Measurements from ENCODE around the gene CAMK1D. TPM values are rescaled to one million over a fixed set of nuclear protein-coding genes. Genes with fewer than 3 reads are reported as not detected.

Gene CAMK1D
- polyA plus RNA-seq, 1 of the 3 experiments (the other 2 are of a cell fraction), result 4.1 TPM

DNA sequence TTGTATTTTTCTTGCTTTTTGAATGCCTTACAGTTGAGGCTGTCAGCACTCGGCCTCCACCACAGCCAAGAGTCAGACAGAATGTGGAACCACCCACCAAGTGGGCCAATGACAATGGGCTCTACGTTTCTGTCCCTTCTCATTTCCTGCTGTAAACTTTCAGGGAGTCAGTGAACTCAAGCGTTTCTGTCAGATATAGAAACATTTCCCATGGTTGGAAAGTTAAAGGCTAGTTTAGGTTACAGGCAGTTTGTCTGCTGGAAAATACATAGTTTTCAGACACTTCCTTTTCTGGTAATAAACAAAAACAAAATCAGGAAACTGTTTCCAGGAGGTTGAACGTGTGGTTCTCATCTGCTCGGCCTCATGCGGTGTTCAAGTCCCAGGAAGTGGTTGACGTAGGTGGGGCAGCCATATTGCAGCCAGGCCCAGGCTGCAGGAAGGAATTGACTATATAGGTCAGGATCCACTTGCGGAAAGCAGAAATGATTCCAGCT, 245.1 kb downstream of the CAMK1D start:
- 91% methylated on average over 8 of the region's 8 CpGs for WGBS (ENCODE audit: low lambda C conversion rate)
- H3K9me2 ChIP-seq, result no peaks in the 10 kb centered on the region
- H4K20me1 ChIP-seq (ENCODE audit: insufficient read depth), result no peaks in the 10 kb centered on the region
- H3K9me3 ChIP-seq, result no peaks in the 10 kb centered on the region
- no peaks in the 10 kb centered on the region for H3F3A ChIP-seq (replicated peaks; ENCODE audit: insufficient read depth)
- no peaks in the 10 kb centered on the region for H3K4me1 ChIP-seq (ENCODE audit: control insufficient read depth in 1 of 2, insufficient read depth in 2 of 2, low read depth in 1 of 2, low read length in 1 of 2)
- no peak for TF ChIP-seq JUND (IDR thresholded peaks at IDR 0.05)
- no peak for TF ChIP-seq NRF1 (IDR thresholded peaks at IDR 0.05; ENCODE audit: low read depth, low read length)
- no peak for TF ChIP-seq EZH2phosphoT487 (IDR thresholded peaks at IDR 0.05; ENCODE audit: borderline replicate concordance, low read depth)
- TF ChIP-seq, protein P1, sequence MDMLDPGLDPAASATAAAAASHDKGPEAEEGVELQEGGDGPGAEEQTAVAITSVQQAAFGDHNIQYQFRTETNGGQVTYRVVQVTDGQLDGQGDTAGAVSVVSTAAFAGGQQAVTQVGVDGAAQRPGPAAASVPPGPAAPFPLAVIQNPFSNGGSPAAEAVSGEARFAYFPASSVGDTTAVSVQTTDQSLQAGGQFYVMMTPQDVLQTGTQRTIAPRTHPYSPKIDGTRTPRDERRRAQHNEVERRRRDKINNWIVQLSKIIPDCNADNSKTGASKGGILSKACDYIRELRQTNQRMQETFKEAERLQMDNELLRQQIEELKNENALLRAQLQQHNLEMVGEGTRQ (IDR thresholded peaks at IDR 0.05; ENCODE audit: borderline replicate concordance, low read depth, low read length), result no peak
- no peak overlapping the region for H3K27ac ChIP-seq (ENCODE audit: low read depth in 2 of 2, low read length in 1 of 2)
- H3K27me3 ChIP-seq (ENCODE audit: insufficient read depth), result no peaks in the 10 kb centered on the region
- no peaks in the 10 kb centered on the region for H3K79me2 ChIP-seq (ENCODE audit: insufficient read depth)
- CTCF ChIA-PET, result no interaction called here
- H3K9ac ChIP-seq, result no peak overlapping the region
- no peak overlapping the region for H3K4me2 ChIP-seq
- DNase-seq, result no peak
- POLR2A ChIA-PET, result no interaction called here
- no peaks in the 10 kb centered on the region for H3K36me3 ChIP-seq (replicated peaks in 1 of 2; ENCODE audit: control insufficient read depth in 1 of 2, insufficient read depth in 2 of 2, low read length in 1 of 2)
- no peak overlapping the region for H2AFZ ChIP-seq (ENCODE audit: low read depth)
- H3K4me3 ChIP-seq (ENCODE audit: low read depth in 2 of 2, low read length in 1 of 2), result no peak overlapping the region

- TF ChIP-seq RCOR1 (IDR thresholded peaks at IDR 0.05; ENCODE audit: low read length) (no peak), RAD21 (IDR thresholded peaks at IDR 0.05; ENCODE audit: low read length) (no peak), SIN3A (IDR thresholded peaks at IDR 0.05; ENCODE audit: borderline replicate concordance, low read depth, low read length) (no peak), GATA2 (CRISPR knock-in tag; IDR thresholded peaks at IDR 0.05) (no peak), NRF1 (IDR thresholded peaks at IDR 0.05; ENCODE audit: low read depth, low read length) (no peak), GABPA (IDR thresholded peaks at IDR 0.05; ENCODE audit: low read depth) (no peak), EZH2phosphoT487 (IDR thresholded peaks at IDR 0.05; ENCODE audit: borderline replicate concordance, low read depth) (no peak), EP300 (IDR thresholded peaks at IDR 0.05; ENCODE audit: borderline replicate concordance in 1 of 2, low read depth in 1 of 2, low read length in 1 of 2) (no peak), FOSL2 (IDR thresholded peaks at IDR 0.05; ENCODE audit: borderline replicate concordance, low read depth) (no peak), RXRA (IDR thresholded peaks at IDR 0.05; ENCODE audit: borderline replicate concordance, low read depth) (no peak), ELF1 (IDR thresholded peaks at IDR 0.05) (no peak), TCF12 (IDR thresholded peaks at IDR 0.05) (no peak), JUND (IDR thresholded peaks at IDR 0.05) (no peak), MEF2A (IDR thresholded peaks at IDR 0.05; ENCODE audit: borderline replicate concordance, low read depth) (no peak), TEAD4 (IDR thresholded peaks at IDR 0.05; ENCODE audit: borderline replicate concordance, insufficient read depth) (no peak), MAX (IDR thresholded peaks at IDR 0.05; ENCODE audit: low read depth) (no peak), SMC3 (IDR thresholded peaks at IDR 0.05; ENCODE audit: low read depth, low read length) (no peak)
- TF ChIP-seq, protein P2, sequence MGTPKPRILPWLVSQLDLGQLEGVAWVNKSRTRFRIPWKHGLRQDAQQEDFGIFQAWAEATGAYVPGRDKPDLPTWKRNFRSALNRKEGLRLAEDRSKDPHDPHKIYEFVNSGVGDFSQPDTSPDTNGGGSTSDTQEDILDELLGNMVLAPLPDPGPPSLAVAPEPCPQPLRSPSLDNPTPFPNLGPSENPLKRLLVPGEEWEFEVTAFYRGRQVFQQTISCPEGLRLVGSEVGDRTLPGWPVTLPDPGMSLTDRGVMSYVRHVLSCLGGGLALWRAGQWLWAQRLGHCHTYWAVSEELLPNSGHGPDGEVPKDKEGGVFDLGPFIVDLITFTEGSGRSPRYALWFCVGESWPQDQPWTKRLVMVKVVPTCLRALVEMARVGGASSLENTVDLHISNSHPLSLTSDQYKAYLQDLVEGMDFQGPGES (IDR thresholded peaks at IDR 0.05; ENCODE audit: low read depth, low read length), result no peak
- CTCF ChIA-PET, result interaction anchor here (0.8 kb wide), 1 partner anchor 12 kb away, joined by 3 read pairs; no protein-coding TSS in a partner anchor
- no peak overlapping the region for H3K4me3 ChIP-seq (ENCODE audit: low read depth in 2 of 2, low read length in 1 of 2)
- H3K9me3 ChIP-seq, result no peaks in the 10 kb centered on the region
- H3K79me2 ChIP-seq (ENCODE audit: insufficient read depth), result no peaks in the 10 kb centered on the region
- H3K4me2 ChIP-seq, result no peak overlapping the region
- H3K9me2 ChIP-seq, result no peaks in the 10 kb centered on the region
- H3K4me1 ChIP-seq (ENCODE audit: control insufficient read depth in 1 of 2, insufficient read depth in 2 of 2, low read depth in 1 of 2, low read length in 1 of 2), result no peaks in the 10 kb centered on the region
- no peaks in the 10 kb centered on the region for H3K36me3 ChIP-seq (replicated peaks in 1 of 2; ENCODE audit: control insufficient read depth in 1 of 2, insufficient read depth in 2 of 2, low read length in 1 of 2)
- no peaks in the 10 kb centered on the region for H3F3A ChIP-seq (replicated peaks; ENCODE audit: insufficient read depth)
- POLR2A ChIA-PET, result no interaction called here
- WGBS (ENCODE audit: low lambda C conversion rate), result 73% methylated on average over 2 of the region's 2 CpGs
- H2AFZ ChIP-seq (ENCODE audit: low read depth), result no peak overlapping the region
- H3K27me3 ChIP-seq (ENCODE audit: insufficient read depth), result no peaks in the 10 kb centered on the region
- H3K27ac ChIP-seq (ENCODE audit: low read depth in 2 of 2, low read length in 1 of 2), result no peak overlapping the region
- H4K20me1 ChIP-seq (ENCODE audit: insufficient read depth), result no peaks in the 10 kb centered on the region
- DNase-seq, result no peak
- no peak overlapping the region for H3K9ac ChIP-seq
Observed at GRCh38 chr10:12595936-12596576, 246.7 kb downstream of the CAMK1D start.

Data from SK-N-SH (cell line).